Sigmoid colon (tissue), 7 donors: ENCODE results near the gene KATNAL2. TPM values are rescaled to one million over a fixed set of nuclear protein-coding genes. Genes with fewer than 3 reads are reported as not detected.

Experiments used
- DNase-seq: peaks from one replicate; pipeline ENCODE4 v3.0.0-alpha.2; 2019
- H3K27ac ChIP-seq, 4 donors: fragments of 200-600 bp; sonication (generic); one replicate each; pipeline ENCODE4 v1.5.1; 2016 to 2019; ENCODE audit warnings: mild to moderate bottlenecking in 1 of 4
- H3K27me3 ChIP-seq, 3 donors: fragments of 200-600 bp; sonication (generic); one replicate each; pipeline ENCODE4 v1.5.1; 2019; ENCODE audit warnings: mild to moderate bottlenecking in 1 of 3
- H3K36me3 ChIP-seq, 4 donors: fragments of 200-600 bp; sonication (generic); one replicate each; pipeline ENCODE4 v1.5.1; 2016 to 2019
- H3K4me1 ChIP-seq, 4 donors: fragments of 200-600 bp; sonication (generic); one replicate each; pipeline ENCODE4 v1.5.1; 2017 to 2019
- H3K4me3 ChIP-seq, 4 donors: fragments of 200-600 bp; sonication (generic); one replicate each; pipeline ENCODE4 v1.5.1; 2017 to 2019; ENCODE audit warnings: mild to moderate bottlenecking in 2 of 4, moderate library complexity in 1 of 4
- H3K9me3 ChIP-seq, 4 donors: fragments of 200-600 bp in 3 of 4; sonication (generic) in 3 of 4; one replicate each; pipeline versions ENCODE4 v1.5.1 to v1.6.1; 2013 to 2019
- EP300 ChIP-seq, 4 donors: sonication (generic); formaldehyde crosslinking; IDR thresholded peaks; one replicate each; pipeline ENCODE4 v1.6.1; 2017; ENCODE audit warnings: antibody characterized with exemption in 4 of 4
- POLR2A ChIP-seq, 2 donors: fragments of 450-650 bp; IDR thresholded peaks; one replicate each; pipeline ENCODE4 v1.6.1; 2016; ENCODE audit warnings: antibody characterized with exemption in 2 of 2, mild to moderate bottlenecking in 2 of 2, moderate library complexity in 2 of 2
- POLR2AphosphoS5 ChIP-seq, 4 donors: sonication (generic); formaldehyde crosslinking; IDR thresholded peaks; one replicate each; pipeline ENCODE4 v1.6.1; 2017; ENCODE audit warnings: antibody characterized with exemption in 4 of 4
- WGBS, 2 donors: extraction: QIAGEN DNeasy Blood & Tissue Kit; methylation state at CpG; one replicate each; pipeline ENCODE4 v1.1.7; 2013; 5-methylcytosine and 5-hydroxymethylcytosine counted together
- intact Hi-C: fragments of 100-400 bp; cut with DNase I; formaldehyde crosslinking; loops from one replicate; pipeline ENCODE4 v1.15.1; 2023
- polyA plus RNA-seq, 3 donors: library from polyadenylated mRNA; stranded (reverse); fragments of 200-250 nt; gene quantifications; one replicate each; pipeline ENCODE4 v1.2.3, GENCODE V29; 2013
- small RNA-seq, 3 donors: library from RNA; depleted of rRNA; stranded (forward); fragments of <200 nt; gene quantifications; one replicate each; pipeline ENCODE3, GENCODE V24; 2016
- total RNA-seq, 4 donors: library from RNA; depleted of rRNA; stranded (reverse); fragments of >200 nt; gene quantifications; one replicate each; pipeline ENCODE4 v1.1.0, GENCODE V29; 2016
- TF ChIP-seq, protein P1 (sequence below), 4 experiments: fragments of 450-650 bp in 3 of 4; fragments of 200-600 bp in 1 of 4; IDR thresholded peaks; one replicate each; pipeline ENCODE4 v1.5.1; 2016 to 2019; ENCODE audit warnings: antibody characterized with exemption in 4 of 4, mild to moderate bottlenecking in 3 of 4, moderate library complexity in 2 of 4
- donor health status: healthy with polysubstance abuse.
- donor health status: Bipolar disorder and iron deficiency.
- donor health status: healthy.

KATNAL2 gene
- total and polyA plus RNA-seq, 7 donors = 0.60 to 18.8 (median 2.5) TPM

DNA sequence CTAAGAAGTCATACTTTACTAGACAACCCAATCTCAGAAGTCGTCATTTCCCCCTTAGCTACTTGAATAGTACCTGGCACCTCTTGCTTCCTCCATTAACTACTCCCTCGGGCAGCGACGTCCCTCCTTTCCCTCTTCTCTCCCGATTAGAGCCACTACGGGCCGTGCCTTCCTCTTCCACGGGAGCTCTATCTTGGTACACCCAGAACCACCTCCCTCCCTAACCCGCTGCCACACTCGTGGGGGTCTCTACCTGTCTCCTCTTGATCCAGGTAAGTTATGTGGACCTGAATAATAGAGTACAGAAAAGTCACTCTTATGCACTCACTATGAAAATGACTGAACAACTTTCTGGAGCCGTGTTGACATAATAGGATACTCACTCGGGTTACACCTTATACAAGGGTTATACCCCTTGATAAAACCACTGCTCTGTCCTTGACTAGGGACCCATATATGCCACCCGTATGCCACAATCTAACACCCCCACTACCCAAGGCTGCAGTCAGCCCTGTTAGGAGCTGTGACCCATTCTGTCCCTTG is 233.5 kb downstream of the KATNAL2 start:
- WGBS, 2 donors = 3 to 8% methylated on average over 13 of the region's 13 CpGs
- TF ChIP-seq, protein P1, sequence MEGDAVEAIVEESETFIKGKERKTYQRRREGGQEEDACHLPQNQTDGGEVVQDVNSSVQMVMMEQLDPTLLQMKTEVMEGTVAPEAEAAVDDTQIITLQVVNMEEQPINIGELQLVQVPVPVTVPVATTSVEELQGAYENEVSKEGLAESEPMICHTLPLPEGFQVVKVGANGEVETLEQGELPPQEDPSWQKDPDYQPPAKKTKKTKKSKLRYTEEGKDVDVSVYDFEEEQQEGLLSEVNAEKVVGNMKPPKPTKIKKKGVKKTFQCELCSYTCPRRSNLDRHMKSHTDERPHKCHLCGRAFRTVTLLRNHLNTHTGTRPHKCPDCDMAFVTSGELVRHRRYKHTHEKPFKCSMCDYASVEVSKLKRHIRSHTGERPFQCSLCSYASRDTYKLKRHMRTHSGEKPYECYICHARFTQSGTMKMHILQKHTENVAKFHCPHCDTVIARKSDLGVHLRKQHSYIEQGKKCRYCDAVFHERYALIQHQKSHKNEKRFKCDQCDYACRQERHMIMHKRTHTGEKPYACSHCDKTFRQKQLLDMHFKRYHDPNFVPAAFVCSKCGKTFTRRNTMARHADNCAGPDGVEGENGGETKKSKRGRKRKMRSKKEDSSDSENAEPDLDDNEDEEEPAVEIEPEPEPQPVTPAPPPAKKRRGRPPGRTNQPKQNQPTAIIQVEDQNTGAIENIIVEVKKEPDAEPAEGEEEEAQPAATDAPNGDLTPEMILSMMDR (IDR thresholded peaks at IDR 0.05) = no peak
- TF ChIP-seq POLR2A (IDR thresholded peaks at IDR 0.05) = no peak
- TF ChIP-seq POLR2AphosphoS5 (IDR thresholded peaks at IDR 0.05) = no peak
- no peak for TF ChIP-seq EP300 (IDR thresholded peaks at IDR 0.05)
- intact Hi-C loops = loop anchor here (1.0 to 10.0 kb wide), 2 partner anchors 25 to 784 kb away; partner anchors contain the start of genes IER3IP1 and SMAD2
- Histone ChIP-seq H3K36me3 (peaks cover 0 to 25% (median 2%) of the 10 kb centered on the region in 4 donors), H3K9me3 (no peaks in the 10 kb centered on the region), H3K4me3 (peak overlapping the region; percentile 66 to 73 (median 66)), H3K4me1 (peaks cover 0 to 23% (median 18%) of the 10 kb centered on the region in 4 donors), H3K27ac (peak overlapping the region; percentile 88 to 94 (median 90)), H3K27me3 (no peaks in the 10 kb centered on the region)
- no peak for DNase-seq

DNA sequence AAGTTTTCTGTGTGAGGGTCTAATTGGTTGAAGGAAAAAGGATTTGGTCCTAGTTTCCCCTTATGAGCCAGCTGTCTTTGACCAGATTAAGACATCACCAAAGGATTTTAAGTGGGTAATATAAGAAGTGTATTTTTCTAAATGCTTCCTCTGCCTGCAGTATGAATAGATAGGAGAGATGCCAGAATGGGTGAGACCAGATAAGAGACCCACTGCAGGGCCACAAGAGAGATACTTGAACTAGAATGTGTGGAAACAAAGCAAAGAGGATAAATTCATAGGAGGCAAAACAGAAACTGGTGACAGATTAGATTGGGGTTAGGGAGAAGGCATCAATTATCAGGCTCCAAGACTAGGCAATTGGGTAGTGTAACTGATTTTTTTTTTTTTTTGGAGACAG is 234.0 kb downstream of the KATNAL2 start:
- no peak for TF ChIP-seq POLR2AphosphoS5 (IDR thresholded peaks at IDR 0.05)
- TF ChIP-seq POLR2A (IDR thresholded peaks at IDR 0.05) = no peak
- no peak for TF ChIP-seq EP300 (IDR thresholded peaks at IDR 0.05)
- TF ChIP-seq, protein P1 (IDR thresholded peaks at IDR 0.05) = no peak
- H3K27me3 ChIP-seq = no peaks in the 10 kb centered on the region
- peak overlapping the region in 2 of 4 donors; percentile 66 to 73 for H3K4me3 ChIP-seq
- H3K36me3 ChIP-seq = peaks cover 0 to 26% (median 2%) of the 10 kb centered on the region in 4 donors
- DNase-seq = no peak
- no peaks in the 10 kb centered on the region for H3K9me3 ChIP-seq
- peaks cover 0 to 23% (median 18%) of the 10 kb centered on the region in 4 donors for H3K4me1 ChIP-seq
- intact Hi-C loops = loop anchor here (10.0 kb wide), 1 partner anchor 783 kb away; the partner anchor contains the start of gene SMAD2
- peak overlapping the region in 3 of 4 donors; percentile 88 to 94 (median 90) for H3K27ac ChIP-seq

Small RNA genes within 50 kb of the gene (small RNA-seq; reads per million reads assigned to genes)
- gene AC012254.4 = 0 reads per million in 3 donors

Other genes starting within 250 kb of the KATNAL2 start
- under 1 TPM in 3 of 4 donors, not detected in 1; under 0.01 to 0.81 (median 0.33) TPM for gene ST8SIA5, start 160.5 kb upstream of the KATNAL2 start, total RNA-seq
- gene ST8SIA5, start 160.5 kb upstream of the KATNAL2 start, polyA plus RNA-seq = under 1 TPM in 1 of 3 donors, not detected in 2; 0.10 TPM
- 10 to 100 TPM; 30.0 to 36.6 (median 31.8) TPM for gene PIAS2, start 95 bp upstream of the KATNAL2 start, total RNA-seq
- gene PIAS2, start 95 bp upstream of the KATNAL2 start, polyA plus RNA-seq = 1 to 10 TPM; 5.5 to 8.1 (median 6.6) TPM
- not detected for gene ELOA2, start 118.0 kb downstream of the KATNAL2 start, total RNA-seq
- not detected for gene ELOA2, start 118.0 kb downstream of the KATNAL2 start, polyA plus RNA-seq
- gene HDHD2, start 232.9 kb downstream of the KATNAL2 start, total RNA-seq = 10 to 100 TPM; 21.0 to 30.3 (median 25.6) TPM
- 10 to 100 TPM; 24.9 to 34.0 (median 30.6) TPM for gene HDHD2, start 232.9 kb downstream of the KATNAL2 start, polyA plus RNA-seq